HG03565 (cell line): ENCODE results near the gene IRF1.
"Not testable (repeated sequence)": the region's sequence is repeated elsewhere in the genome, so short reads cannot be mapped to it uniquely, and the experiment has no call there.

ENCODE experiments used
- ATAC-seq: cut with Tn5 transposase; IDR thresholded peaks from one replicate; pipeline ENCODE4 v1.9.1; 2021; ENCODE audit warnings: mild to moderate bottlenecking, moderate library complexity; ENCODE audit not compliant: unreplicated experiment

The IRF1 gene, protein sequence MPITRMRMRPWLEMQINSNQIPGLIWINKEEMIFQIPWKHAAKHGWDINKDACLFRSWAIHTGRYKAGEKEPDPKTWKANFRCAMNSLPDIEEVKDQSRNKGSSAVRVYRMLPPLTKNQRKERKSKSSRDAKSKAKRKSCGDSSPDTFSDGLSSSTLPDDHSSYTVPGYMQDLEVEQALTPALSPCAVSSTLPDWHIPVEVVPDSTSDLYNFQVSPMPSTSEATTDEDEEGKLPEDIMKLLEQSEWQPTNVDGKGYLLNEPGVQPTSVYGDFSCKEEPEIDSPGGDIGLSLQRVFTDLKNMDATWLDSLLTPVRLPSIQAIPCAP

DNA sequence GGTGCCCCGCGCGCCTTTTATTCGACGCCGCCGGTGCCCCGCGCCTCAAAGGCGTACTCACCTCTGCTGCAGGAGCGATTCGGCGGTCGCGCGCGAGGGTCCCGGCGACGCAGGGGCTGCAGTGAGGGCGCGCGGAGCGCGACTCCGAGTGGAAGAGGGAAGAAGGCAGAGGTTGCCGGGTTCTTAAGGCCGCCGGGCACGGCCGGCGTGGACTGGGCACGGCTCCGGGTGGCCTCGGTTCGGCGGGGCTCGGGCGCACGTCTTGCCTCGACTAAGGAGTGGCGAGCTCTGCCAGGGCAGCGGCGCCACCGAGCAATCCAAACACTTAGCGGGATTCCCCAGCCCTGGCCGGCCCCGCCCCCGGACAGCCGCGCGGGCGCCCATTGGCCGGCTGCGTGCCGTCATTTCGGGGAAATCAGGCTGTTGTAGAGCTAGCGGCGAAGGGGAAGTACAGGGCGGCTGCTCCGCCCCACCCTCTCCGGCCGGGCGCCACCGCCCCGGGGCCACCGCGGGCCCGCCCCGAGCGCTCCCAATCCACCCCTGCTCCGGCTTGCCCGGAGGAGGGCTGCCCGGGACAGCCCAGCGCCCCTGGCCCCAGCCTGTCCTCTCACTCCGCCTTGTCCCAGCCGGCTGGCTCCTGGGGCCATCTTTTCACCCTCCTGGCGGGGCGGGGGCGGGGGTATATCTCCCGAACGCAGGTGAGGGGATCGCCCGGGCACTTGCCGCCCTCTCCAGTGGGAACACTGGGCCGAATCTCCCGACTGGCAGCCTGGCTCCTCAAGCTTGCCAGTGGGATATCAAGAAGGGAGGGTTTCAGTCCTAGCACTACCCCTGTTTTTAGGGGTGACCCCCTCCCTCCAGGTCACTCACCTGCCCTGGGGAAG is at the start of gene IRF1:
IRF1 (minus strand) TSS at position 290 of the 884 bp plus-strand sequence. CDS start 1,295 bp downstream, outside the sequence.
- ATAC-seq: peak; percentile 73

DNA sequence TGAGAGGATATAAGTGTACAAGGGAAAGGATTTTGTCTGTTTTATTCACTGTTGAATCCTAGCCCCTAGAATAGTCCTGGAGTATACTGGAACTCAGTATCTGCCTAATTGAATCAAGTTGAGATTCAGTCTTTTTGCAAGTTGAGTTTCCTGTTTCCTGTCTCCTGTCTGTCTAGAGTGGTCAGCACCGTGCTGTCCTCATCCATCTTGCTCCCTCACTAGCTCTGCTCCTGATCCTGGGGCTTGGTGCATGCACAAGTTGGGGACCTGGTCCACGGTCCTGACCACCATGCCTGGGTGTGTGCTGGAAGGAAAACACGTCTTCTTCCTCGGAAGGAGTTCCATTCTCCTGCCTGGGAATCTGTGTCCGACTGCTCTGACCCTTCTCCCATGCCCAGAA is 49.6 kb upstream of the IRF1 start:
- ATAC-seq: no peak

DNA sequence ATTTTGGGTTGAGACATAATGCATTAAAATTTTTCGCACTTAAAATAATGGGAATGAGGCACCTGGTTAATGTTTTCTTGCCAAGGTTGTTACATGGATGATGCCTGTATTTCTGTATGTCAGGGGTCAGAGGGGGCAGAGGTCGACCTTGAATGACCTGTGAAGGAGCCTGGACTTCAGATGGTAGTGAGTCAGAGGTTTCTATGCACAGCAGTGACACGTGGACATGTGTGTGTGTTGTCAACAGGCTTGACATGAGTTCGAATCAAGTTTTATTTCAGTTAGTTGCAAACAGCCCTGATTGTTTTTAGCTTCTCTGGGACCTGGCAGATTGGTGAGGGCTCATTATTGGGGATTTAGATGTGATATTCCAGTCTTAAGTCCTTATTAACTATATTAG is 49.1 kb upstream of the IRF1 start:
- no peak for ATAC-seq

DNA sequence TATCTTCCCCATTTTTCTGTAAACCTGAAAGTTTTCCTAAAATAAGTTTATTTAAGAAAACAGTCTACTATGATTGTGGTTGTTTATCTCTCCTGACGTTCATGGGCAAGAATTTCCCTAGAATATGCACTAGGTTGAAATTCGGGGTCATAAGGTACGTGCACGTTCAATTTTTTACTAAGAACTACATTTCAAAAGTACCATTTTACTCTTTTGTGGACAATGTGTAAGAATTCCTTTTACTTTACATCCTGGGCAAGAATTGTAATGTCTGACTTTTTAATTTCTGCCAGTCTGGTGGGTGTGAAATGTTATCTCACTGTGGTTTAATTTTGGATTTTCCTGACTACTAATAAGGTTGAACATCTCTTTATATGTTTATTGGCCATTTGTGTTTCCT is 40.4 kb upstream of the IRF1 start:
- ATAC-seq: no peak

DNA sequence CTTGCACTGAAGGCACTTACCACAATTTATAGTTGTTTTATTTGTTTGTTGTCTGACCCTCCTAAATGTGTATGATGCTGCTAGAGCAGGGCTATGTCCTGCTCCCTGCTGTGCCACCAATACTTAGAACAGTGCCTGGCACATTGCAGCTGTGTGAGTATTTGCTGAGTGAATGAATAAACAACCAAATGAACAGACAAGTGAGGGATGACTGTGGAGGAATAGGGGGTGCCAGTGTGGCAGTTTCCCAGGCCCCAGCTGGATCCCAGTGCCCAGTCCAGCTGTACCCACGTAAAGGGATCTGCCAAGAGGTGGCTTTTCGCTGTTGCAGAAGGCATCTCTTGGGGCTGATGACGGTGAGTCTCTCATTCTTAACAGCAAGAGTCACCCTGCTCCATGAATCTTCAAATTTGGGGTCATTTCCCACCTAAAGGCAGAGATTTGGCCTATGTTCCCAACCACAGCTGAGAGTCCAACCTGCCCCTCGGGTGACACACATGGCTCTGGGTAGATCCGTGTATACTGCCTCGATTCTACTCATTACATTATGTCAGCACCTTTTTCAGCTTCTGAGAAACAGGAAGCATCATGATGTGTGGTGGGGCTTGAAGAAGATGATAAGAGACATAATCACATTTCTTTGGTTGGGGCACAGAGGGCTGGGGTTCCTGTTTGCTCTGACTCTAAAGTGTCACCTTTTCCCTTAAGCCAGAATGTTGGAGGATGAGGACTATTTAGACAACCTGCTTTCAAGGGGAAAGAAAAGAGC is 38.5 kb upstream of the IRF1 start:
- ATAC-seq: no peak

DNA sequence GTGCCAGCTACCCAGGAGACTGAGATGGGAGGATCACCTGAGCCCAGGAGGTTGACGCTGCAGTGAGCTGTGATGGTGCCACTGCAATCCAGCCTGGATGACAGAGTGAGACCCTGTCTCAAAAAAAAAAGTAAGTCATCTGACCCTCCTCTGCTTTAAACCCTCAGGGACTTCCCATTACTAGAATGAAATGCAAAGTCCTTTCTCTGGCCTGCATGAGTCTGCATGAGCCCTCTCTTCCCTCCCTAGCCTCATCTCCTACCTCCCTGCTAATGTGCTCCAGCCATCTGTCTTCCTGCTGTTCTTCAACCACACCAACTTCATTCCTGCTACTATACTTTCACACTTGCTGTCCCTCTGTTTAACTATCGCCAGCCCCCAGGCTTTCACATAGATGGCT is 37.4 kb upstream of the IRF1 start:
- no peak for ATAC-seq

DNA sequence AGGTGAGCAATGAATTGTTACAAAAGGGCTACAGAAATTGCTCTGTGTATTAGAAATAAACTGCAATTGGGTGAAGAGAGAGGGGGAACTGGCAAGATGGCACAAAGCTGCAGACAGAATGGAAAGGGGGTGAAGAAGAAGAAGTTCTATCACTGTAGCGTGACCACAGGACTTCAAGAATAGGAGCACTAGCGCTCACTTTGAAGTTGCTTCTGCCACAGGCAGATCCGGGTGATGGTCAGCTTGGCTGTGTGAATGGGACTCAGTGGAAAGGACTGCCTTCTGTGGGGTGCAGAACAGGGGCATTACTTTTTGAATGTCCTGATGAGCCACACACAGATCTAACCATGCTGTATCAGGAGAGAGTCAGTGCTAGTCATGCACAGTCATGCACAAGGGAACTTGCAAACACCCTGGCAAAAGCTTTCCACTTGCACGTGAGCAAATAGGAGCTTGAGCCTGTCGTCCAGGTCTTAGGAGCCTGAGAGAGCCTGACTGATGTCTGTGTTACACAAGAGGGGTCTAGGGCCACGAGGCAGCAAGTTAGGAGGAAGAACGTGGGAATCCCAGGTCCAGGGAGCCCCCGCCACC is 36.5 kb upstream of the IRF1 start:
- no peak for ATAC-seq

DNA sequence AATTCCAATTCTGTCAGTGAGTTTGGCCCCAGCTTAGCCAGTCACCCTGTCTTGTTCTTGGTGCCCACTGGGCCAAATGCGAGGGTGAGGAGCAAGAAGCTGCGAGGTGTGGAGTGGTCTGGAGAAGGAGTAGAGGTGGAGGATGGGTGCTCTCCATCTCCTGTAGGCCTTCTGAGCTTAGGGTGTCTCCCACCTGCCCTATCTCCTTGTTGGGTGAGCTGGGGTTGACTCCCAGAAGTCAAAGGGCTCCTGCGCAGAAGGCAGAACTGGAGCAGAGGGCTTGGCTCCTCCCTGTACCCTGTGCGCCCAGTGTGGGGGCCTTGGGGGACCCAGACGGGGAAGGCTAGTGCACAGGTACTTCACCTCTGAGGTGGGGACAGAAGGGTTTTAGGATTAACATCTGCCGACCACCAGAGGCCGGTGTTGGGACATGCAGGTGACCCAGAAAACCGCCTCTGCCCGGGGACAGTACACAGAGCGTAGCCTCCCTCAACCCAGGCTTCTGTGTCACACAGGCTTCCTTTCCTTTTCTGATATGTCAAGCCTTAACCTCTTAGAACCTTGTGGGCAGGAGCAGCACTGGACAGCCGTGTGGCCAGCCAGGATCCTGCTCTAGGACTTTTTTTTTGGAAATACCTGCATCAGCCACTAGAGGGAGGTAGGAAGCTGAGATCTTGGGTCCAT is 35.9 kb upstream of the IRF1 start:
- no peak for ATAC-seq

DNA sequence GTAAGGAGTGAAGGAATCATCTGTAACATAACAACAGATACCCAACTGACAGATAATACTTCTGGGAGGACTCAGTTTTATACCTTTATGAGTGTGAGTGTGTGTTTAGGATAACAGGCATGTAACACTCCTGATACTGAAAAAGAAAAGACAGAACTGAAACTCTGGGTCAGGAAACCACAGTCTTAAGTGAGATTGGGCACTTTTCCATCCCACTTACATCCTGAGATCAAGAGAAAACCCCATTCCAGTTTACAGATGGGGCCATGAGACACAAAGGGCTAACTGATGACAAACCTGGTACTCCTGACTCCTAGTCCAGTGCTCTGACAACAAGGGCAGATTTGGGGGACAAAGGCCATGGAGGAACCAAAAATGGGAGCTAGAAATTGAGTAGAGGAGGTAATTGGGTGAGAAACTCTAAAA is 34.7 kb upstream of the IRF1 start:
- peak; percentile 81 for ATAC-seq

DNA sequence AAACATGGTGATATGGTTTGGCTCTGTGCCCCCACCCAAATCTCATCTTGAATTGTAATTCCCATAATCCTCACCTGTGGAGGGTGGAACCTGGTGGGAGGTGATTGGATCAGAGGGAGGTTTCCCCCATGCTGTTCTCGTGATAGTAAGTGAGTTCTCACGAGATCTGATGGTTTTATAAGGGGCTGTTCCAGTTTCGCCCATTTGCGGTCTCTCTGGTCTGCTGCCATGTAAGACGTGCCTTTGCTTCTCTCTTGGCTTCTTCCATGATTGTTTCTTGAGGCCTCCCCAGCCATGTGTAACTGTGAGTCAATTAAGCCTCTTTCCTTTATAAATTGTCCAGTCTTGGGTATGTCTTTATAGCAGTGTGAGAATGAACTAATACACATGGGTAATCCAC is 34.3 kb upstream of the IRF1 start:
- not testable (repeated sequence) for ATAC-seq

DNA sequence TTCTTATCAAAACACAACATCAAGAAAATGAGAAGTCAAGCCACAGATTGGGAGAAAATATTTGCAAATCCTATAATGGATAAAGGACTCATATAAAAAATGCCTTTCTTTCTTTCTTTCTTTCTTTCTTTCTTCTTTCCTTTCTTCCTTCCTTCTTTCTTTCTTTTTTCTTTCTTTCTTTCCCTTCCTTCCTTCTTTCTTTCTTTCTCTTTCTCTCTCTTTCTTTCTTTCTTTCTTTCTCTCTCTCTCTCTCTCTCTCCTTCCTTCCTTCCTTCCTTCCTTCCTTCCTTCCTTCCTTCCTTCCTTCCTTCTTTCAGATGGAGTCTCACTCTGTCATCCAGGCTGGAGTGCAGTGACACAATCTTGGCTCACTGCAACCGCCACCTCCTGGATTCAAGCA is 31.5 kb upstream of the IRF1 start:
- ATAC-seq: not testable (repeated sequence)

DNA sequence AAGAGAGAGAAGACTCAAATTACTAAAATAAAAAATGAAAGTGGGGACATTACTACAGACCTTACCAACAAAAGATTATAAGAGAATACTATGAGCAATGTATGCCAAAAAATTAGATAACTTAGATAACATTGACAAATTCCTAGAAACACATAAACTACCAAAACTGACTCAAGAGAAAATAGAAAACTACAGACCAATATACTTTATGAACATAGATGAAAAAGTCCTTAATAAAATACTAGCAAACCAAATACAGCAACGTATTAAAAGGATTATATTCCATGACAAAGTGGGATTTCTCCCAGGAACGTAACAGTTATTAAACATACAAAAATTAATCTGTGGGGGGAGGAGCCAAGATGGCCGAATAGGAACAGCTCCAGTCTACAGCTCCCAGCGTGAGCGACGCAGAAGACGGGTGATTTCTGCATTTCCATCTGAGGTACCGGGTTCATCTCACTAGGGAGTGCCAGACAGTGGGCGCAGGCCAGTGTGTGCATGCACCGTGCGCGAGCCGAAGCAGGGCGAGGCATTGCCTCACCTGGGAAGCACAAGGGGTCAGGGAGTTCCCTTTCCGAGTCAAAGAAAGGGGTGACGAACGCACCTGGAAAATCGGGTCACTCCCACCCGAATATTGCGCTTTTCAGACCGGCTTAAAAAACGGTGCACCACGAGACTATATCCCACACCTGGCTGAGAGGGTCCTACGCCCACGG is 23.2 kb upstream of the IRF1 start:
- not testable (repeated sequence) for ATAC-seq

DNA sequence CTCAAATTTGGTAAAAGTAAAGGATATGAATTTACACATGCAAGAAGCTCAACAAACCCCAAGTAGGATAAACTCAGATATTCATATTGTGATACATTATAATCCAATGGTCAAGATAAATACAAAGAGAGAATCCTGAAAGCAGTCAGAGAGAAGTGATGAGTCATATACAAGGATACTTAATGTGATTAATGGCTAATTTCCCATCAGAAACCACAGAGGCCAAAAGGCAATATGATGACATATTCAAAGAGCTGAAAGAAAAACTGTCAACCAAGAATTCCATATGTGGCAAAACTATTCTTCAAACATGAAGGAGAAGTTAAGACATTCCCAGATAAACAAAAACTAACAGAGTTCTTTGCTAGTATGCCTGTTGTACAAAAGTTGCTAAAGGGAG is 19.5 kb upstream of the IRF1 start:
- no peak for ATAC-seq

DNA sequence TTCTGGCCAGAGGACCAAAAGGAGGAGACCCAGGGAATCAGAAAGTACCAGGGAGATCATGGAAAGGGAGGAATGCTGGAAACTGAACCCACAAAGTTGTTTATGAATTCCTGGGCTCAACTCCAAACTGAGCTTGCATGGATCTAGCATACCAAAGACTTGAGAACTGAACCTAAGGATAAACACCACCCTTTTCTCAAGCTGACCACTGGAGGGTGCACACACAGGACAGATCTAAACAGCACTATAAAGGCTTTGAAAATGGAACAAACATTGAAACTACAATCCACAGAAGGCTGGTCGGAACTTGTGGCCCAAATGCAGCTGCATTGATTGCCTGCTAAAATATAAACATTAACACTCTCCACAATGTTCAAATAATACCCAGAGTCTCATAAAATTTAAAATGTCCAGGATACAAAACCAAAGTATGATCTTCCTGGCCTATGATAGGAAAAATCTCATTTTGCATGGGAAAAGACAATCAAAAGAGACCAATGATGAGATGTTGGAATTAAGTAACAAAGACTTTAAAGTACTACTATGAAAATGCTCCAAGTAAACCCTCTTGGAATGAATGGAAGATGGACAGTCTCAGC is 15.6 kb upstream of the IRF1 start:
- ATAC-seq: peak; percentile 66

DNA sequence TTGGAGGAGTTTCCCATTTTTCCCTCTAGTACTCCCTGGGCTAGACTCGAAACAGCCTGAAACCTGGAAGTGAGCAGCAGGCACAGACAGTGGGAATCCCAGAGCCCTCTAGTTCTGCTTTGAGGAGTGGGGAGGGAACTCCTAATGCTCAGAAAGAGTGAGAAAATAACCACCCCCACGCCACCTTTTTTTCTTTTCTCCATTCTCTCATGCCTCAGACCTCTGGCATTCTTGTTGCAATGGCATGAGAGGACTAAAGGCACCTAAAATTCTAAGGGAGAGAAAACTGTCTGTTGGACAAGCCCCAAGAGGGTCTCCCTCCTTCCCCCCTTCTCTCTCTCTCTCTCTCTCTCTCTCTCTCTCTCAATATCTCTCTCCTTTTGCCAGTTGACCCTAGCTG is 15.1 kb upstream of the IRF1 start:
- ATAC-seq: no peak

DNA sequence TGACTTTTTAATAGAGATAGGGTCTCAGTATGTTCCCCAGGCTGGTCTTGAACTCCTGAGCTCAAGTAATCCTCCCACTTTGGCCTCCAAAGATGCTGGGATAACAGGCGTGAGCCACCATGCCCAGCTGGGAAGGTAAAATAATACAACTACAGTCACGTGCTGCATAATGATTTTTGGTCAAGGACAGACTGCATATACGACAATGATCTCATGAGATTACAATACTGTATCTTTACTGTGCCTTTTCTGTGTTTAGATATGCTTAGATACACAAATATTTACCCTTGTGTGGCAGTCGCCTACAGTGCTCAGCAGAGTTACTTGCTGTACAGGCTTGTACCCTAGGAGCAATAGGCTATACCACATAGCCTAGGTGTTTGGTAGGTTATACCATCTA is 14.2 kb upstream of the IRF1 start:
- no peak for ATAC-seq

DNA sequence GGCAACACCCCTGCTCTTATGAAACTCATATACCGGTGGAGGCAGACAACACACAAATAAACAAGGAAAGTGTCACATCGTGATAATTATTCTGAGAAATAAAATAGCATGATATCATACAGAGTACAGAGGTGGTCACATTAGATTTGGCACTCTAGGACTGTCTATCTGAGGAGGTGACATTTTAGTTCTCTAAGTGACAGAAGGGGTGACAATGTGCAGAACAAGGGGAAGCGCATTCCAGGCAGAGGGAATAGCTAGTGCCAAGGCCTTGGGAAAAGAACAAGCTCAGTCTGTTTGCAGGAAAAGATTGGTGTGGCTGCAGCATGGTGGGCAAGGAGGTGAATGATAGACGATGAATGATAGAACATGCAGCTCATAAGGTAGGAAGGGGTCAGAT is 12.7 kb upstream of the IRF1 start:
- ATAC-seq: no peak

DNA sequence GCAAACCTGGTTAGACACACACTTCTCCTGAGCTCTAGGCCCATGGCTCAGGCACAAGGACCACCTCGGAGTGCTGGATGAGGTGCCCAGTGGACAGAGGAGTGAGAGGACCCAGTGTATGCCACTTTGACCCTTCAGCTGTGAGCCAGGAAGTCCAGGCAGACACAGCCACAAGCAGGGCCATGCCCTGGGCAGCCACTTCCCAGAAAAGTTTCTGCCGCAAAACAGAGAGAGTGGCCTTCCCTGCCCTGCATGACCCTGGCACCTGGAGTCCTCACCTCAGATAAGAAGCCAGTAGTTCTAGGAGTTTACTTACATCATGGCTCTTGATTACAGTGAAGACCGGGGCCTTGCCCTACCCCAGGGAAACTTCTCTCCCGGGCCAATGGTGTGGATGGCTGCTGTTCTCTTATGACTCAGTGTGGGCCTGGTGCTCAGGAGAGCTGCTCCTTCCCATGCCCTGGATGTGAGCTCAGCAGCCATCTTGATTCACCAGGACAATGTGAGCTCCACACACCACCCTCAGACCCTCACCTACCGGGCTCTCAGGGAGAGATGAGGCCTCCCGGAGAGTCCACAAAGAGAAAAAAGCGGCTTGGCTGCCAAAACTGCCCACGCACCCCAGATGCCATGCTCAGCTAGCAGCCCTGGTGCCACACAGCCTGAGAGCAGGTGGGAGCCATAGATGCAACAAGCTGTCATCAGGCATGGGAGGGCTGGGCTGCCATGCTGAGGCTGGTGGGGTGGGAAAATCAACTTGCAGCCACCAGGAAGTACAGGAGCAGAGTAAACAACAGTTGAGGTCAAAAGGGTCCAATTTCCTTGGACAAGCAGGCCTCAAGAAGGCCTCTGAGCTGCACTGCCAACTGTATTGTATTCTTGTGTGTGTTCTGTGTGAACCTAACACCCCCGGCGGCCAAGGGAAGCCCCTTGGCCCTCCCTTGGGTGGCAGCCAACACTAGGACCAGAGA is 11.7 kb upstream of the IRF1 start:
- no peak for ATAC-seq
